ENCODE results near the gene AKR1C8. TPM values are rescaled to one million over a fixed set of nuclear protein-coding genes. Genes with fewer than 3 reads are reported as not detected.

The AKR1C8 gene
- total and polyA plus RNA-seq, 2 of the 13 experiments (the other 11 are each of a cell fraction or from before 2014, with no cell fraction given), result 0.12 TPM; not detected in 1

DNA sequence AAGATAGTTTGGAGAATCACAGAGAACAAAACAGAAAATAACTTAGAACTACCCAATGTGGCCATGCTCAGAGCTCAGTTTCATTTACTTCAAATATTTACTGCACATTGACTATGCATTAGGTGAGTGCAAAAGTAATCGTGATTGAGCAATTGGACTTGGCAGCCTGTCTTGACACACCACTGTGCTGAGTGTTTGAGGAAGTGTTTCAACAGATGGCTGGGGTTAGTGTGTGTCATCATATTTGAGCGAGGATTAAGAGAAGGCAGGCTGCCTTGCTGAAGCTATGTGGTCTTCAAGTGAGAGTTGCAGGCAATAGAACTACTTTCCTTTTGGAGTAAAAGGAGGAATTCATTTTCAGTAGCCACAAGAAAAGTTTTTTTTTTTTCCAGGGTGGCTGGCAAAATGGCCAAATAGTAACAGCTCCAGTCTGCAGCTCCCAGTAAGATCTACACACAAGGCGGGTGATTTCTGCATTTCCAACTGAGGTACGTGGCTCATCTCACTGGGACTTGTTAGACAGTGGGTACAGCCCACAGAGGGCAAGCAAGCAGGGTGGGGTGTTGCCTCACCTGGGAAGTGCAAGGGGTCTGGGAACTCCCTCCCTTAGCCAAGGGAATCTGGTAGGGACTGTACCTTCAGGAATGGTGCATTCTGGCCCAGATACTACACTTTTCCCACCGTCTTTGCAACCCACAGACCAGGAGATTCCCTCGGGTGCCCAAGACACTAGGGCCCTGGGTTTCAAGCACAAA is 49.3 kb upstream of the AKR1C8 start (continued):
- no peak for TF ChIP-seq NFAT5 (CRISPR knock-in tag; IDR thresholded peaks at IDR 0.05)
- no peak for TF ChIP-seq ZNF567 (CRISPR knock-in tag; IDR thresholded peaks at IDR 0.05; ENCODE audit: borderline replicate concordance)
- TF ChIP-seq SRSF9 (IDR thresholded peaks at IDR 0.05; ENCODE audit: borderline replicate concordance, insufficient read depth, low read depth, low read length, poor library complexity, severe bottlenecking), result no peak
- TF ChIP-seq PAF1 (CRISPR knock-in tag; IDR thresholded peaks at IDR 0.05), result no peak
- TF ChIP-seq ZNF549 (CRISPR knock-in tag; IDR thresholded peaks at IDR 0.05), result no peak
- TF ChIP-seq ZIK1 (CRISPR knock-in tag; IDR thresholded peaks at IDR 0.05; ENCODE audit: borderline replicate concordance, low read depth), result no peak
- peak; percentile 89 for TF ChIP-seq FOXA3 (CRISPR knock-in tag; IDR thresholded peaks at IDR 0.05)
- no peak for TF ChIP-seq ZSCAN5A (CRISPR knock-in tag; IDR thresholded peaks at IDR 0.05; ENCODE audit: borderline replicate concordance)
- no peak for TF ChIP-seq MBD4 (IDR thresholded peaks at IDR 0.05; ENCODE audit: borderline replicate concordance, low read length)
- peak; percentile 81 for TF ChIP-seq TBX2 (CRISPR knock-in tag; IDR thresholded peaks at IDR 0.05; ENCODE audit: borderline replicate concordance)
- TF ChIP-seq PAWR (CRISPR knock-in tag; IDR thresholded peaks at IDR 0.05; ENCODE audit: borderline replicate concordance), result no peak
- no peak; the same call in 1 of the 2 replicates for TF ChIP-seq RXRA (CRISPR knock-in tag; IDR thresholded peaks at IDR 0.05)
- TF ChIP-seq SMAD9 (CRISPR knock-in tag; IDR thresholded peaks at IDR 0.05), result no peak
- TF ChIP-seq ZNF720 (CRISPR knock-in tag; IDR thresholded peaks at IDR 0.05), result no peak
- peak in 1 of 2 experiments; percentile 61; a peak in 1 of 4 replicates for TF ChIP-seq KLF16 (CRISPR knock-in tag; IDR thresholded peaks at IDR 0.05)

Measured in HepG2 (cell line).